Gastrocnemius medialis (tissue), 4 donors: Measurements from ENCODE around the gene GRIK4. TPM values are rescaled to one million over a fixed set of nuclear protein-coding genes. Genes with fewer than 3 reads are reported as not detected.

Source experiments
- ATAC-seq, 2 donors: fragments of 150-250 bp; one replicate each; pipeline ENCODE4 v1.9.1; 2016
- DNase-seq, 2 donors: peaks; one replicate each; pipeline ENCODE4 v3.0.0-alpha.2; 2019
- H3K27ac ChIP-seq, 4 donors: fragments of 200-600 bp; sonication (generic); 1 replicate in 1 of 4; 2 replicates in 3 of 4; pipeline ENCODE4 v1.5.1; 2016 to 2018; ENCODE audit warnings: mild to moderate bottlenecking in 2 of 4, moderate library complexity in 1 of 4
- H3K27me3 ChIP-seq, 3 donors: fragments of 200-600 bp; sonication (generic) in 2 of 3; 1 replicate in 1 of 3; 2 replicates in 2 of 3; pipeline versions ENCODE4 v1.5.1 to v1.6.0; 2016 to 2019; ENCODE audit warnings: mild to moderate bottlenecking in 1 of 3, moderate library complexity in 1 of 3
- H3K36me3 ChIP-seq, 2 donors: fragments of 200-600 bp; sonication (generic) in 1 of 2; one replicate each; pipeline ENCODE4 v1.5.1; 2017 to 2018
- H3K4me1 ChIP-seq, 2 donors: fragments of 200-600 bp; sonication (generic) in 1 of 2; one replicate each; pipeline ENCODE4 v1.5.1; 2016 to 2017; ENCODE audit warnings: mild to moderate bottlenecking in 2 of 2
- H3K4me3 ChIP-seq, 4 donors: fragments of 200-600 bp; sonication (generic) in 3 of 4; 1 replicate in 1 of 4; 2 replicates in 3 of 4; pipeline ENCODE4 v1.5.1; 2016 to 2019; ENCODE audit warnings: mild to moderate bottlenecking in 2 of 4
- H3K9me3 ChIP-seq, 3 donors: fragments of 200-600 bp; sonication (generic) in 2 of 3; 1 replicate in 1 of 3; 2 replicates in 2 of 3; pipeline ENCODE4 v1.5.1; 2016 to 2019
- POLR2A ChIP-seq, 2 donors: fragments of 450-650 bp; IDR thresholded peaks; one replicate each; pipeline ENCODE4 v1.6.1; 2017; ENCODE audit warnings: antibody characterized with exemption in 2 of 2, mild to moderate bottlenecking in 2 of 2, moderate library complexity in 2 of 2
- in situ Hi-C, 4 donors: fragments of 200-750 bp; cut with MboI; loops; one replicate each; pipeline versions ENCODE4 v1.15.0 to v1.8.0; 2017; ENCODE audit warnings: low sequenced_read_pairs in 4 of 4
- intact Hi-C: fragments of 100-400 bp; cut with DNase I; formaldehyde crosslinking; loops from one replicate; pipeline ENCODE4 v1.15.1; 2023; ENCODE audit warnings: low total_unique reads
- total RNA-seq, 4 donors: library from RNA; depleted of rRNA; stranded (reverse); fragments of >200 nt; gene quantifications; one replicate each; pipeline versions ENCODE4 v1.1.0 to v1.2.3, GENCODE V29; 2016
- TF ChIP-seq, protein P1 (sequence below), 5 experiments: fragments of 450-650 bp in 3 of 5; fragments of 200-600 bp in 2 of 5; sonication (generic) in 2 of 5; IDR thresholded peaks in 4 of 5; conservative IDR thresholded peaks in 1 of 5; 1 replicate in 4 of 5; 2 replicates in 1 of 5; pipeline ENCODE4 v1.5.1; 2016 to 2019; ENCODE audit warnings: antibody characterized with exemption in 5 of 5, mild to moderate bottlenecking in 3 of 5, moderate library complexity in 3 of 5

GRIK4 gene
- total RNA-seq, 4 donors from 2014 or later: 0.42 TPM; not detected in 3

DNA sequence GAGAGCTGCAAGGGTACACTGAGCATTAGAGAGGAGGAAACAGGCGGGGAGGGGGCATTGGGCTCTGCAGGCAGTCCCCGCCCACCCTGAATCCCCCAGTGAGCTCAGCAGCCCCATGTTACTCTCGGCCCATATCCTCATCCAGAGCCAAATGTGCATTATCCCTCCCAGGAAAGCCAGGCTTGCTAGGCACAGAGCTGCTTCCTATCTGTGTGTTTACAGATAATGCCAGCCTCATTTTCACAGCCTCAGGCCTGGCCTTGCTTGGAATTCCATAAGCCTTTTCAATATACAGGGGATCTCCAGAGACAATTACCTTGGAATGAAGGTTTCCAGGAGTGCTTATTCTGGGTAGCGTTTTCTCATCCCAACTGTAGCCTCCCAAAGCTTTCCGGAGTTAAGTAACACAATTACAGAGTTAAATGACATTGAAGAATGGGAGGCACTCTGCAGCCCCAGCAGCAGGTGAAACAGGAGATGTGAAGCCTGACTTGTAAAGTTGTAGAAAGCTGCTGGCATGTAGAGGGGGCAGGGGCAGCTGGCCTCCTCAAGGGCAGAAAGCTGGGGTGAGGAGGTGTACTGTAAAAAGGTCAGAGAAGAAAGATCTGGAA is 420.9 kb downstream of the GRIK4 start:
- intact Hi-C loops: loop anchor here (5.0 kb wide), 1 partner anchor 180 kb away; no protein-coding TSS in a partner anchor

GRCh38 chr11:120936356-120936755 is 424.8 kb downstream of the GRIK4 start:
- Histone ChIP-seq H3K27ac (no peak overlapping the region), H3K36me3 (no peaks in the 10 kb centered on the region), H3K9me3 (no peaks in the 10 kb centered on the region), H3K27me3 (peaks cover 0 to 5% (median 4%) of the 10 kb centered on the region in 3 donors), H3K4me3 (no peak overlapping the region), H3K4me1 (no peaks in the 10 kb centered on the region)
- DNase-seq (no peak), ATAC-seq (no peak)
- TF ChIP-seq, protein P1, sequence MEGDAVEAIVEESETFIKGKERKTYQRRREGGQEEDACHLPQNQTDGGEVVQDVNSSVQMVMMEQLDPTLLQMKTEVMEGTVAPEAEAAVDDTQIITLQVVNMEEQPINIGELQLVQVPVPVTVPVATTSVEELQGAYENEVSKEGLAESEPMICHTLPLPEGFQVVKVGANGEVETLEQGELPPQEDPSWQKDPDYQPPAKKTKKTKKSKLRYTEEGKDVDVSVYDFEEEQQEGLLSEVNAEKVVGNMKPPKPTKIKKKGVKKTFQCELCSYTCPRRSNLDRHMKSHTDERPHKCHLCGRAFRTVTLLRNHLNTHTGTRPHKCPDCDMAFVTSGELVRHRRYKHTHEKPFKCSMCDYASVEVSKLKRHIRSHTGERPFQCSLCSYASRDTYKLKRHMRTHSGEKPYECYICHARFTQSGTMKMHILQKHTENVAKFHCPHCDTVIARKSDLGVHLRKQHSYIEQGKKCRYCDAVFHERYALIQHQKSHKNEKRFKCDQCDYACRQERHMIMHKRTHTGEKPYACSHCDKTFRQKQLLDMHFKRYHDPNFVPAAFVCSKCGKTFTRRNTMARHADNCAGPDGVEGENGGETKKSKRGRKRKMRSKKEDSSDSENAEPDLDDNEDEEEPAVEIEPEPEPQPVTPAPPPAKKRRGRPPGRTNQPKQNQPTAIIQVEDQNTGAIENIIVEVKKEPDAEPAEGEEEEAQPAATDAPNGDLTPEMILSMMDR (IDR thresholded peaks at IDR 0.05 in 4 of 5, conservative IDR thresholded peaks at IDR 0.05 in 1 of 5): no peak
- no peak for TF ChIP-seq POLR2A (IDR thresholded peaks at IDR 0.05)
- intact Hi-C loops (no loop called here), in situ Hi-C loops (loop anchor here in 1 of 4 donors (25.0 kb wide), 1 partner anchor 424 kb away; the partner anchor contains the start of gene GRIK4)

More for the DNA sequence above, 420.9 kb downstream of the GRIK4 start:
- DNase-seq (no peak), ATAC-seq (no peak)
- H3K4me3 ChIP-seq: no peak overlapping the region
- no peak overlapping the region for H3K27ac ChIP-seq
- H3K27me3 ChIP-seq: no peaks in the 10 kb centered on the region
- no peaks in the 10 kb centered on the region for H3K4me1 ChIP-seq
- H3K9me3 ChIP-seq: no peaks in the 10 kb centered on the region
- TF ChIP-seq, protein P1 (IDR thresholded peaks at IDR 0.05 in 4 of 5, conservative IDR thresholded peaks at IDR 0.05 in 1 of 5): no peak
- no peak for TF ChIP-seq POLR2A (IDR thresholded peaks at IDR 0.05)
- in situ Hi-C loops: loop anchor here in 1 of 4 donors (25.0 kb wide), 1 partner anchor 420 kb away; the partner anchor contains the start of gene GRIK4
- no peaks in the 10 kb centered on the region for H3K36me3 ChIP-seq

DNA sequence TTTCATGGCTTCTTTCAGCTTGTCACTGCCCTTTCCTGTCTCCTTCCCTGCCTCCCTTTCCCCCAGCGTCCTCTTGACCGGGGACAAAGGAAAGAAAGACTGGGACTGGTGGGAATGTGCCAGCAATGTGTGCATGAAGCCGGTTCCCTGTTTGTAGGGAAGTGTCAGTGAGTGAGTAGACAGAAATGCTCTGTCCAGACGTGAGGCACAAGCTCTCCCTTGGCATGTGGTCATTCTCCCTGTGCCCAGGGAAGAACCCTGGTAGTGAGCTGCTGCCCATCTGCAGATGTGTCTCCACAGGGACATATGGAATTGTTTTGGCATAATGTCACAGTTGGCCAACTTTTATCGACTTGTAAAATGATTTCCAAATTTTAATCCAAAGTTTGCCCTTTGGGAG is 426.0 kb downstream of the GRIK4 start:
- Histone ChIP-seq H3K36me3 (no peaks in the 10 kb centered on the region), H3K27me3 (peaks cover 0 to 5% (median 4%) of the 10 kb centered on the region in 3 donors), H3K4me3 (no peak overlapping the region), H3K4me1 (no peaks in the 10 kb centered on the region), H3K27ac (no peak overlapping the region), H3K9me3 (no peaks in the 10 kb centered on the region)
- ATAC-seq (no peak), DNase-seq (no peak)
- in situ Hi-C loops: loop anchor here in 1 of 4 donors (25.0 kb wide), 1 partner anchor 425 kb away; the partner anchor contains the start of gene GRIK4
- intact Hi-C loops: no loop called here
- no peak for TF ChIP-seq POLR2A (IDR thresholded peaks at IDR 0.05)
- TF ChIP-seq, protein P1 (IDR thresholded peaks at IDR 0.05 in 4 of 5, conservative IDR thresholded peaks at IDR 0.05 in 1 of 5): no peak

- Histone ChIP-seq H3K9me3 (no peaks in the 10 kb centered on the region), H3K4me1 (no peaks in the 10 kb centered on the region), H3K4me3 (no peak overlapping the region), H3K36me3 (no peaks in the 10 kb centered on the region), H3K27ac (no peak overlapping the region), H3K27me3 (peaks cover 0 to 5% (median 4%) of the 10 kb centered on the region in 3 donors)
- in situ Hi-C loops: loop anchor here in 1 of 4 donors (25.0 kb wide), 1 partner anchor 426 kb away; the partner anchor contains the start of gene GRIK4
- ATAC-seq: no peak
- intact Hi-C loops: no loop called here
- TF ChIP-seq POLR2A (IDR thresholded peaks at IDR 0.05): no peak
- TF ChIP-seq, protein P1 (IDR thresholded peaks at IDR 0.05 in 4 of 5, conservative IDR thresholded peaks at IDR 0.05 in 1 of 5): no peak
- no peak for DNase-seq
These were observed 426.7 kb downstream of the GRIK4 start for GRCh38 chr11:120938260-120938659.
